ENCODE data around the gene PIK3R3.

PIK3R3 gene

DNA sequence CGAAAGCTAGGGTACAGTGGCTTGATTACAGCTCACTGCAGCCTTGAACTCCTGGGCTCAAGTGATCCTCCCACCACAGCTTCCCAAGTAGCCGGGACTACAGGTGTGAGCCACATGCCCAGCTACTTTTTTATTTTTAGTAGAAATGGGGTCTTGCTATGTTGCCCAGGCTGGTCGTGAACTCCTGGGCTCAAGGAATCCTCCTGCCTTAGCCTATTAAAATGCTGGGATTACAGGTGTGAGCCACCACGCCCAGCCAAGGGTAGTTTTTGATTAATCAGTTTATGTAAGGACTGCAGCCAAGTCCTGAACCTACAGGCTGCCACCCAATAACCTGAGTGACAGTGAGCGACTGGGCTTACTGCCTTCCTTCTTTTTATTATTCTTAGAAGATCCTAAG is 88.3 kb downstream of the PIK3R3 start:
- H3K27me3 Mint-ChIP-seq (ENCODE audit: low read depth), result peaks cover under 1% of the 10 kb centered on the region
- H3K27ac Mint-ChIP-seq, result no peak overlapping the region
- peaks cover 4% of the 10 kb centered on the region for H3K4me1 Mint-ChIP-seq (ENCODE audit: low read depth)
- no peak overlapping the region for H3K4me3 Mint-ChIP-seq
- no peaks in the 10 kb centered on the region for H3K9me3 Mint-ChIP-seq
- H3K36me3 Mint-ChIP-seq (ENCODE audit: low read depth), result no peaks in the 10 kb centered on the region

DNA sequence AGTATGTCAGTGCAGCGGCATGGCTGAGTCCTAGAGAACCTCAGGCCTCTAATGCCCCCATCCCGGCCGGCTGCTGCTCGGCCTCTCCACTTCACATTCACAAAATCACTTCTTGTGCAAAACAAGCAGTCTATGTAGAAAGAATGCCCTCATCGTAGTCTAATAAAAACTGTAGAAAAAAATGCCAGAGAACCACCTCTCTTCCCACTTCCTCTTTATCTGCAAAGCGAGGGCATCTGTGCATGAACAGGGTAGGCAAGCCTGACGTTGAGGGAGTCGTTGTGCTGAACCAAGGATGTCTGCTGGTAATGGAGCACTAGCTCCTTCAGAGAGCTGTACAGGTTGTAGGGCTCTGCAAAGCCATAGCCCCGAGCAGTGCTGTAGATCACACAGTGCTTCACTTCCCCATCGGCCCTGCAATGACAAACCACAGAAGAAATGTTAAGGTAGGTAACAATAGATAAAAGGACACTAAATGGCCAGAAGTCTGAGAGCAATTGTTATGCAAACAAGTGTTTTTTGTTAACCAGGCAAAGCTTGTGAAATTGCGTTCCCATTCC is 88.9 kb downstream of the PIK3R3 start:
- Mint-ChIP-seq H3K27me3 (ENCODE audit: low read depth) (no peaks in the 10 kb centered on the region), H3K9me3 (no peaks in the 10 kb centered on the region), H3K27ac (no peak overlapping the region), H3K4me3 (no peak overlapping the region), H3K4me1 (ENCODE audit: low read depth) (peaks cover 4% of the 10 kb centered on the region), H3K36me3 (ENCODE audit: low read depth) (no peaks in the 10 kb centered on the region)

DNA sequence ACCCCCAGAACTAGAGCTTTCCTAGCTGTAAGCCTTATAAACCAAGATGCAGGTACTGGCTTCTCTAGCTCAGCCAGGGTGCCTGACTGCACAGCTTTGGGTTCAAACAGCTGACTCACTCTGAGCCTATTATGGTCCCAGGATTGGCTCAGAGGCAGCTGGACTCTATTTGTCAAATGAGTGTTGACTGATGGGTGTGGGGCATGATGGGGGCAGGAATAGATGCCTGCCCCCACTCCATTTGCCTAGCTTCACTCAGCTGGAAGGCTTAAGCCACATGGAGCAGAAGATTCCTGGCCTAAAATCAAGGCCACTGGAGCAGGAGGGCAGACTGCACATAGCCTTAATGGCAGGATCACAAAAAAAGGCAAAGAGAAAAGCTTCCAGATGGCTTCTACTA is 90.5 kb downstream of the PIK3R3 start:
- Mint-ChIP-seq H3K9me3 (no peaks in the 10 kb centered on the region), H3K4me3 (no peak overlapping the region), H3K4me1 (ENCODE audit: low read depth) (peaks cover 4% of the 10 kb centered on the region), H3K36me3 (ENCODE audit: low read depth) (no peaks in the 10 kb centered on the region), H3K27me3 (ENCODE audit: low read depth) (no peaks in the 10 kb centered on the region), H3K27ac (no peak overlapping the region)

DNA sequence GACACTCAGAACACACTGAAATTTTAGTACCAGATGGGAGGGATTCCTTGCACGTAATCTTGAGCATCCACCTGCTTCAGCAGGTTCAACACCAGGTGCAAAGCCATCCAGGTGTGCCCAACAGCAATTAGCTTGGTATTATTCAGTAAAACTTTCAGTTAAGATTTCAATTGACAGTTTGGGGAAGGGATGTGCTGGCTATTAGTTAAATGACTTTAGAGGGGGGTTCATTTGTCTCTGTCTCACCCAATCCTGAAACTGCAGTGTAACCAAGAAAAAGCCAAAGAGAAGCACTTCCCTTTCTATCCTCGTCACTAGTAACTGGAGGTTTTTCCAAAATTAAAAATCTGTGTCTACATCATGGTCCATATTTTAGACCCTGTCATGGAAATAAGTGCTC is 90.9 kb downstream of the PIK3R3 start:
- Mint-ChIP-seq H3K4me1 (ENCODE audit: low read depth) (peaks cover 4% of the 10 kb centered on the region), H3K27me3 (ENCODE audit: low read depth) (no peaks in the 10 kb centered on the region), H3K9me3 (no peaks in the 10 kb centered on the region), H3K36me3 (ENCODE audit: low read depth) (no peaks in the 10 kb centered on the region), H3K4me3 (no peak overlapping the region), H3K27ac (no peak overlapping the region)

DNA sequence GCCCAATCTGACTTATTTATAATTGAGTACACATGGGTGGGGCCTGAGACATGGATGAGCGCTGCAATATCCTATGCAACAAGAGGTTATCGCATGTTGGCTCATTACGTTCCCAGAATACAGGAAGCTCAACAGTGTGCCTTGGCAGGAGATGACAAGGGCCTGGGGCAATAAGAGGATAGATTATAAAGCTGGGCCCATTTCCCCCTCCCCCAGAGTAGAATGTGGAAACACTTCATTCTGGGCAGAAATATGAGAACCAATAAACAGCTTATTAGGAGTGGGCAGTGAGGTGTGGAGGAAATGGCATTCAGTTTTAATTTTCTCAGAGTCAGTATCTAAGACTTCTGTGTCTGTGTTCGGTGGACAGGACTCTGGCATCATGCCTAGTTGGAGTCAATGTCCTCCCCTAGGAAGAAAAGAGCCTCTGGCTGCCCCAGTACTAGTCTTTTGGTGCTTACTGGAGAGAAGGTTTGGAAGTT is 92.8 kb downstream of the PIK3R3 start:
- no peaks in the 10 kb centered on the region for H3K27me3 Mint-ChIP-seq (ENCODE audit: low read depth)
- H3K36me3 Mint-ChIP-seq (ENCODE audit: low read depth), result no peaks in the 10 kb centered on the region
- H3K4me1 Mint-ChIP-seq (ENCODE audit: low read depth), result peaks cover 4% of the 10 kb centered on the region
- H3K27ac Mint-ChIP-seq, result no peak overlapping the region
- no peak overlapping the region for H3K4me3 Mint-ChIP-seq
- no peaks in the 10 kb centered on the region for H3K9me3 Mint-ChIP-seq

DNA sequence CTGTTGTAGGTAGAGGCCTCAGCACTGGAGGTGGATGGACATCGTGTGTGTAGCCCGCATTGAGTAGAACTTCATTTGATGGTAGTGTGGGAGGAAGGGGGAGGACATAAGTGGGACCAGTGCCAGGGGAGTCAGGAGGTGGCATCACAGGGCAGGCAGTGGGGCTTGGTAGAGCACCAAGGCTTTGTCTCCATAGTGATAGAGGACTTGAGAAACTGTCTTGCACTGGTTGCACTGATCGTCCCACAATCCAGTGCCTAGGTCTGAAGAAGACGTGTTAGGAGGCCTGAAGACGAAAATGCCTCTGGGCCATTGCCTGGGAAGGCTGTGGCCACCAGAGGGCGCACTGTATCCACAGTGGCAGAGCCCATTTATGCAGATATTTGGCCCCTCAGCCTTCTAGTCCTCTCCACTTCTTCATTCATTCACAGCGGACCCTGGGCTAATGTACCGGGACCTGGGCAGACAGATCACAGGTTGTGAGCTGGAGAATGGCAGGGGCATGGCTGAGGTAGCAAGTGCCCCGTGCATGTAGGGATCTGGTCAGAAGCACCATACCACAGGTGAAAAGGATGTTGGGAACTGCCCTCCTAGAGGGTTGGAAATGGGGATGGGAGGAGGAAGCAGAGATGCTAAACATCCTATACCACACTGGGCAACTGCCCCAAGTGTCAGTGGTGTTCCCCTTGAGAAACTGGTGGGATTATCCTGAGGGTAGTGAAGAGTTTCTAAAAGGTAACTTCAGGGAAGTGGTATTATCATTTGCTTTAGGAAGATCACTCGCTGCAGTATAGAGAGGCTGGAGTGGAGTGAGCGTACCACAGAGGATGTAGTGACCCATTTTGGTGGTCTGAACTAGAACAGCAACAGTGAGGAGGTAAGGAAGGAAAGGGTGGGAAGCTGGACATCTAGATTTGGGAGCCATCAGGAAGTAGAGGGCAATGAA is 95.3 kb downstream of the PIK3R3 start:
- no peaks in the 10 kb centered on the region for H3K4me1 Mint-ChIP-seq (ENCODE audit: low read depth)
- H3K36me3 Mint-ChIP-seq (ENCODE audit: low read depth), result no peaks in the 10 kb centered on the region
- no peaks in the 10 kb centered on the region for H3K27me3 Mint-ChIP-seq (ENCODE audit: low read depth)
- H3K4me3 Mint-ChIP-seq, result no peak overlapping the region
- H3K9me3 Mint-ChIP-seq, result no peaks in the 10 kb centered on the region
- H3K27ac Mint-ChIP-seq, result no peak overlapping the region

DNA sequence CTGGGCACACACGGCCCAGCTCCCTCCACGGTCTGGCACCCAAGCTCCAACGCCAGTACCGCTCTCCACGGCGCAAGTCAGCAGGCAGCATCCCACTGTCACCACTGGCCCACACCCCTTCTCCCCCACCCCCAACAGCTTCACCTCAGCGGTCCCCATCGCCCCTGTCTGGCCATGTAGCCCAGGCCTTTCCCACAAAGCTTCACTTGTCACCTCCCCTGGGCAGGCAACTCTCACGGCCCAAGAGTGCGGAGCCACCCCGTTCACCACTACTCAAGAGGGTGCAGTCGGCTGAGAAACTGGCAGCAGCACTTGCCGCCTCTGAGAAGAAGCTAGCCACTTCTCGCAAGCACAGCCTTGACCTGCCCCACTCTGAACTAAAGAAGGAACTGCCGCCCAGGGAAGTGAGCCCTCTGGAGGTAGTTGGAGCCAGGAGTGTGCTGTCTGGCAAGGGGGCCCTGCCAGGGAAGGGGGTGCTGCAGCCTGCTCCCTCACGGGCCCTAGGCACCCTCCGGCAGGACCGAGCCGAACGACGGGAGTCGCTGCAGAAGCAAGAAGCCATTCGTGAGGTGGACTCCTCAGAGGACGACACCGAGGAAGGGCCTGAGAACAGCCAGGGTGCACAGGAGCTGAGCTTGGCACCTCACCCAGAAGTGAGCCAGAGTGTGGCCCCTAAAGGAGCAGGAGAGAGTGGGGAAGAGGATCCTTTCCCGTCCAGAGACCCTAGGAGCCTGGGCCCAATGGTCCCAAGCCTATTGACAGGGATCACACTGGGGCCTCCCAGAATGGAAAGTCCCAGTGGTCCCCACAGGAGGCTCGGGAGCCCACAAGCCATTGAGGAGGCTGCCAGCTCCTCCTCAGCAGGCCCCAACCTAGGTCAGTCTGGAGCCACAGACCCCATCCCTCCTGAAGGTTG is 97.6 kb downstream of the PIK3R3 start:
- H3K9me3 Mint-ChIP-seq, result no peaks in the 10 kb centered on the region
- H3K4me1 Mint-ChIP-seq (ENCODE audit: low read depth), result no peaks in the 10 kb centered on the region
- H3K36me3 Mint-ChIP-seq (ENCODE audit: low read depth), result no peaks in the 10 kb centered on the region
- H3K27me3 Mint-ChIP-seq (ENCODE audit: low read depth), result no peaks in the 10 kb centered on the region
- H3K4me3 Mint-ChIP-seq, result no peak overlapping the region
- no peak overlapping the region for H3K27ac Mint-ChIP-seq

DNA sequence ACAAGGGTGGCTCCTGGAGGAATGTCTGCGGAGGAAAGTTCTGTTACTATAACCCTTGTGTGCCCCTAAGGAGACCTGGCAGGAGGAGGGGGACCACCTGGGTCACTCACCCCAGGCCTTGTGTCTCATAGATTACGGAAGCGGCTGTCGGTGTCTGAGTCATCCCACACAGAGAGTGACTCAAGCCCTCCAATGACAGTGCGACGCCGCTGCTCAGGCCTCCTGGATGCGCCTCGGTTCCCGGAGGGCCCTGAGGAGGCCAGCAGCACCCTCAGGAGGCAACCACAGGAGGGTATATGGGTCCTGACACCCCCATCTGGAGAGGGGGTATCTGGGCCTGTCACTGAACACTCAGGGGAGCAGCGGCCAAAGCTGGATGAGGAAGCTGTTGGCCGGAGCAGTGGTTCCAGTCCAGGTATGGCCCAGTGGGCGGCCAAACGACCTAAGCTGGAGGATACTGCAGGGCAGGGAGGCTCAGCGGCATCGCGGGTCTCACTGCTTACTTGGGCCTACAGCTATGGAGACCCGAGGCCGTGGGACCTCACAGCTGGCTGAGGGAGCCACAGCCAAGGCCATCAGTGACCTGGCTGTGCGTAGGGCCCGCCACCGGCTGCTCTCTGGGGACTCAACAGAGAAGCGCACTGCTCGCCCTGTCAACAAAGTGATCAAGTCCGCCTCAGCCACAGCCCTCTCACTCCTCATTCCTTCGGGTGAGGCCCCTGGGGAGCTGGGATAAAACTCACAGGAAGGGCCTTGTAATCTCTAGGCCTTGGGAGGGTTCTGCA is 101.4 kb downstream of the PIK3R3 start:
- Mint-ChIP-seq H3K4me3 (no peak overlapping the region), H3K9me3 (no peaks in the 10 kb centered on the region), H3K27me3 (ENCODE audit: low read depth) (no peaks in the 10 kb centered on the region), H3K36me3 (ENCODE audit: low read depth) (no peaks in the 10 kb centered on the region), H3K4me1 (ENCODE audit: low read depth) (no peaks in the 10 kb centered on the region), H3K27ac (no peak overlapping the region)

DNA sequence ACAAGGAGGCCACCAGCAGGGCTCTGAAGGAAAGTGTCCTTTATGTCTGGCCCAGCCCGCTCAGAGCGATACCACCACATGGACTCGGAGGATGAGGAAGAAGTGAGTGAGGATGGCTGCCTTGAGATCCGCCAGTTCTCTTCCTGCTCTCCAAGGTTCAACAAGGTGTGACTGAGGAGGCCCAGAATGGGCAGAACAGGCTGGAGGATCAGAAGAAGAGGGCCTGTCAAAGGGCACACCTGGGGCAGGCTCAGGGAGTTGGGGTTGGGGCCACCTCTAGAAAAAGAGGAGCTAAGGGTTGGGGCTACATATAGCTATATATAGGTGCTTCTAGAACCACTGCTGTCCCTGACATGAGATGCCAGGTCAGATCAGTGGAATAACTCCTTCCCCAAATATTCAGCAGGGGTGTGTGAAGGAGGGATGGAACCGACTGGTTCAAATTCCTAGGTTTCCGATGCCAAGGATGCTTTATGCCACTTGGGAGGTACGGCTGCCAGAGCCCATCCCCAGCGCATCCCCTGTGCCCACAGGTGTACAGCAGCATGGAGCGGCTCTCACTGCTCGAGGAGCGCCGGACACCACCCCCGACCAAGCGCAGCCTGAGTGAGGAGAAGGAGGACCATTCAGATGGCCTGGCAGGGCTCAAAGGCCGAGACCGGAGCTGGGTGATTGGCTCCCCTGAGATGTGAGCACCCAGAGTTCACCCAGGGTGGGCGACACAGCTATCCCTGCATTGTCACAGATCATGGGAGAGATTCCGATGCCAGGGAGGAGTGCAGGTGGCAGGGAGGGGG is 102.2 kb downstream of the PIK3R3 start:
- Mint-ChIP-seq H3K9me3 (no peaks in the 10 kb centered on the region), H3K4me3 (no peak overlapping the region), H3K36me3 (ENCODE audit: low read depth) (no peaks in the 10 kb centered on the region), H3K4me1 (ENCODE audit: low read depth) (no peaks in the 10 kb centered on the region), H3K27me3 (ENCODE audit: low read depth) (no peaks in the 10 kb centered on the region), H3K27ac (no peak overlapping the region)

DNA sequence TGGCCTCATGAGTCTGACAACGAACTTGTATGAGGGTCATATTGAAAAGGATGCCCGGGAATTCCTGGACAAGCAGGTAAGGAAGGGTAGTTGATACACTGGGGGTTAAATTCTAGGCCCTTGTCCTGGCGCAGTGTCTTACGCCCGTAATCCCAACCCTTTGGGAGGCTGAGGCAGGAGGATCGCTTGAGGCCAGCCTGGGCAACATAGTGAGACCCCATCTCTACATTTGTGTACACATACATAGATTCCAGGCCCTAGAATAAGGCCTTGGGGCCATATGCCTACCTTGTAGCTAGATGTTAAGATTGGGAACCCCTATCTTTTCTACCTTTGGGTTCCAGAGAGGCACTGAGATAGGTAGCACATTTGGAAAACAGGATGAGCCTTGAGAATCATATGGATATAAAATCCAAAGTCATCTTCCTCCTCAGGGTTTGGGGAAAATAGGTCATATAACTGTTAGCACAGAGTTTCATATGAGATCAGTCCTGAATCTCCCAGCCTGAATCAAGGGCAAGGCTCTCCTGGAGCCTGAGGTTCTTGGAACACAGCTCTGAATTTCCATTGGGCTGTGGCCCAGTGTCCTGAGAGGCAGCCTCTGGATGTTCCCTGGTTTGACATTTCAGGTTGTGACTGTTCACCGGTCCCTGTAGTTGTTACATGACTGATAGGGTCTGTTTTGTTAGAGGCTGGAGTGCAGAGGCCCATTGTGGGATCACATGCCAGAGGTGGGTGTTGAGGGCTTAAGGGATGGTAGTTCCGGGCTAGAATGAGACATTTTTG is 104.4 kb downstream of the PIK3R3 start:
- Mint-ChIP-seq H3K27me3 (ENCODE audit: low read depth) (no peaks in the 10 kb centered on the region), H3K36me3 (ENCODE audit: low read depth) (peaks cover 4% of the 10 kb centered on the region), H3K9me3 (no peaks in the 10 kb centered on the region), H3K27ac (no peak overlapping the region), H3K4me3 (no peak overlapping the region), H3K4me1 (ENCODE audit: low read depth) (no peaks in the 10 kb centered on the region)

DNA sequence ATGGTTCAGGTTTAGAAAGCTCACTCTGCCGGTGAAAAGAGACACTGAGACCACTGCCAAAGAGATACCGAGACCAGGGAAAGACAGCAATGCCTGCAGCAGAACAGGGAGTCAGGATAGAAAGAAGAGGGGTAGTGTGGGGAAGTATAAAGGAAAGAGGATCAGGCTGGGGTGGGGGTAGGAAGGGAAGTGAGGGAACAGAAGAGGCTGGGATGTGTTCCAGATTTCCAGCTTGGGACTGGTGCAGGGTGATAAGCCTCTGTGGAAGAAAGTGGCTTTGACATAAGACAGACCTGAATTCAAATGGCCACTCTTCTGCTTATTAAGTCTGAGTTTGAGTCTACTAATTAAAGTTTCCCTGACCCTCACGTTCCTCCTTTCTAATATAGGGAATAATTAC is 105.9 kb downstream of the PIK3R3 start:
- Mint-ChIP-seq H3K4me3 (no peak overlapping the region), H3K27ac (no peak overlapping the region), H3K27me3 (ENCODE audit: low read depth) (no peaks in the 10 kb centered on the region), H3K4me1 (ENCODE audit: low read depth) (no peaks in the 10 kb centered on the region), H3K9me3 (no peaks in the 10 kb centered on the region), H3K36me3 (ENCODE audit: low read depth) (peaks cover 4% of the 10 kb centered on the region)

DNA sequence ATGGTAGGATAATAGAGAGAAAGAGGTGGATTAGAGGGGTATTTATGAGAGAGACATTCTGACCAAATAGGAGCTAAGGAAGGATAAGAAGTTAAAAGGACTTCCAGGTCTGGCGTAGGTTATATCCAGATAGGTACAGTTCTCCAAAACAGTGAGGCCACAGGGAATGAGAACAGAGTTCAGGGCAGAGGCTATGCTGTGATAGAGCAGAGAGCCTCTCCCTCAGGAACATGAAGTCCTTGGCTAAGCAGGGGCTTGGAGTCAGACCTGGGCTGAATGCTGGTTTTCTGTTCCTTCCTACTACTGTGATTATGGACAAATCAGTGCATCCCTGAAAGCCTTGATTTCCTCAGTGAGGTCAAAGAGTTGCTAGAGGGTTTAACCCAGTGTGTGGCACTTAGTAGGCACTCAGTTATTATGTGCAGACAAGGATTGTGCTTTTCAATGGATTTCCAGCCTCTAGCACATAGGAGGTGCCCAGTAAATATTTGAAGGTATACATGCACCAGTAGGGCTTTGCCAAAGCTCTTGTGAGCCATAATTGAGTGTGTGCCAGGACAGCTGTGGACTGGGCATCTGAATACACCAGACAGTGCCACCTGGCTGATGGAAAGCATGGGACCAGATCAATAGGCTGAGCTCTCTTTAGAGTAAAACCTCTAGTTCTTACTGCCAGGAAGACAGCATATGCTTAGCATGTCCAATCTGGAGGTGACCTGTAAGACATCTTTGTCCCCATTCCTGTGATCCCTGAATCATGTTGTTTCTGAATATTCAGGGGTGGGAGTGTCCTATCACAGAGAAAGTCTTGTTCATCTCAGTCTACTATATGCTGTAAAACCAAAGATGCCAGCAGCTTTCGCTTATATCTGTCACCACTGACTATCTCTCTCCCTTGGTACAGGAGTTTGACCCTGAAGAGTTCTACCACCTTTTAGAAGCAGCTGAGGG is 111.1 kb downstream of the PIK3R3 start:
- no peaks in the 10 kb centered on the region for H3K4me1 Mint-ChIP-seq (ENCODE audit: low read depth)
- H3K4me3 Mint-ChIP-seq, result no peak overlapping the region
- H3K9me3 Mint-ChIP-seq, result no peaks in the 10 kb centered on the region
- H3K27me3 Mint-ChIP-seq (ENCODE audit: low read depth), result no peaks in the 10 kb centered on the region
- H3K27ac Mint-ChIP-seq, result no peak overlapping the region
- H3K36me3 Mint-ChIP-seq (ENCODE audit: low read depth), result peaks cover 4% of the 10 kb centered on the region

Measured in T-helper 1 cell treated with Interleukin-12 subunit alpha and Interleukin-12 subunit beta and Interleukin-4 antibody, amounts not matched to agents 30 μg/mL and 1 μg/mL, for 36 hours (primary cell).